Kidney (tissue), 14 donors: ENCODE results near the gene NSRP1. TPM values are rescaled to one million over a fixed set of nuclear protein-coding genes. Genes with fewer than 3 reads are reported as not detected.

Experiments used
- DNase-seq, 5 donors: peaks; one replicate each; pipeline ENCODE4 v3.0.0-alpha.2; 2013 to 2020
- FAIRE-seq: peaks from 2 replicates; lab custom pipeline; 2012; peaks lifted over from hg19 to GRCh38; lab: Jason Lieb, UNC
- H3K27ac ChIP-seq, 2 donors: one replicate each; pipeline ENCODE4 v1.7.0; 2013; ENCODE audit warnings: low read depth in 2 of 2, low read length in 2 of 2, inconsistent platforms in 1 of 2
- H3K27me3 ChIP-seq: one replicate; pipeline ENCODE4 v1.7.1; 2013; ENCODE audit warnings: low read length, inconsistent platforms; ENCODE audit not compliant: control insufficient read depth, insufficient read depth
- H3K36me3 ChIP-seq, 3 donors: one replicate each; pipeline versions ENCODE4 v1.7.0 to v1.7.1; 2013; ENCODE audit warnings: low read length in 3 of 3, control low read depth in 1 of 3, inconsistent platforms in 1 of 3; ENCODE audit not compliant: insufficient read depth in 3 of 3, control insufficient read depth in 2 of 3
- H3K4me1 ChIP-seq, 3 donors: one replicate each; pipeline versions ENCODE4 v1.7.0 to v1.7.1; 2013; ENCODE audit warnings: low read length in 3 of 3, inconsistent platforms in 1 of 3, low read depth in 1 of 3; ENCODE audit not compliant: control insufficient read depth in 2 of 3, insufficient read depth in 2 of 3
- H3K4me3 ChIP-seq, 3 donors: one replicate each; pipeline versions ENCODE4 v1.7.0 to v1.8.1; 2013; ENCODE audit warnings: low read length in 3 of 3, control low read depth in 1 of 3, inconsistent platforms in 1 of 3
- H3K9ac ChIP-seq, 3 donors: one replicate each; pipeline versions ENCODE4 v1.7.0 to v1.7.1; 2013; ENCODE audit warnings: low read length in 3 of 3, control low read depth in 1 of 3, inconsistent platforms in 1 of 3
- H3K9me3 ChIP-seq, 3 donors: one replicate each; pipeline versions ENCODE4 v1.7.0 to v1.7.1; 2013; ENCODE audit warnings: low read length in 3 of 3, control low read depth in 1 of 3, inconsistent platforms in 1 of 3; ENCODE audit not compliant: control insufficient read depth in 2 of 3, insufficient read depth in 1 of 3
- CTCF ChIP-seq: IDR thresholded peaks from 3 replicates; pipeline ENCODE4 v1.5.1; 2012; ENCODE audit warnings: mild to moderate bottlenecking, moderate library complexity, borderline replicate concordance; ENCODE audit not compliant: insufficient read depth; ENCODE audit errors: extremely low read depth
- intact Hi-C: fragments of 100-400 bp; cut with DNase I; formaldehyde crosslinking; loops from one replicate; pipeline ENCODE4 v1.11.1; 2022
- microRNA-seq: library from miRNA; unstranded; fragments of <30 nt; microRNA quantifications from one replicate; pipeline ENCODE4 v1.2.0, GENCODE V29; 2020
- polyA plus RNA-seq: library from polyadenylated mRNA; stranded (reverse); fragments of 350-450 nt; fragmentation: Illumina TruSeq; extraction: RNeasy Lipid Tissue Mini Kit (QIAGEN cat#74804); gene quantifications from one replicate; pipeline ENCODE4 v1.2.3, GENCODE V29; 2014; ENCODE audit warnings: low read depth, low replicate concordance; ENCODE audit not compliant: insufficient read depth
- total RNA-seq: library from RNA; stranded (reverse); fragmentation: NEBNext Ultra II Directional; extraction: Animal tissue kit (Norgen Biotek cat#: 25700); gene quantifications from one replicate; pipeline ENCODE4 v1.2.1, GENCODE V29; 2021
- donor health status: control.
- donor health status: control.
- donor health status: control.
- donor health status: control.
- donor health status: control.
- donor health status: DM: yes; HTN: yes; CAD: no.
- donor health status: Normal renal cell carcinoma (clear cell type).

NSRP1 gene
- total and polyA plus RNA-seq, 2 donors from 2014 or later = 17.2 to 40.2 TPM

DNA sequence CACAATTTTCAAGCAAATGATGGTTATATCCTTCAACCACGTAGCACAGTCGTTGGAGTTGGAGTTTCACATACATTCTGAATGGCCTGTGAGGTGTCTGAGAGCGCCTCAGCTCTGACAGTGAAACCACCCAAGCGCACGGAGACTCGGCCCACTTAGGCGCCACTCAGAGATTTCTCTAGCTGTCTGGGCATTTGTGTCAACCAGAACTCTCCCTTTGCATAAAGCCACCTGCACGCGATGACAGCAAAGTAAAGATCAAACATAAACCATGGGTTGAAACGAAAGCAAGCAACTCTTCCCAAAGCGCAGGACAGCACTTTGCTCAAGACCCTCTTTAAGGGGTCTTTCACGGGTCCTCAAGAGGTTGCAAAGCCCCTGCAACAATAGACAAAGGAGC, 118.3 kb downstream of the NSRP1 start:
- Histone ChIP-seq H3K9me3 (no peaks in the 10 kb centered on the region), H3K27ac (no peak overlapping the region), H3K36me3 (no peaks in the 10 kb centered on the region), H3K27me3 (peaks cover 6% of the 10 kb centered on the region), H3K4me1 (peaks cover 0 to 6% (median 0%) of the 10 kb centered on the region in 3 donors), H3K9ac (no peak overlapping the region), H3K4me3 (peak overlapping the region in 1 of 3 donors; percentile 62)
- intact Hi-C loops = no loop called here
- DNase-seq = peak in 3 of 5 donors; percentile 21 to 62 (median 58)
- no peak for FAIRE-seq
- no peak for TF ChIP-seq CTCF

- H3K36me3 ChIP-seq = no peaks in the 10 kb centered on the region
- TF ChIP-seq CTCF = no peak
- H3K4me3 ChIP-seq = peak within 1 kb of the TSS; percentile 14 to 62 (median 40)
- H3K27ac ChIP-seq = no peak within 1 kb of the TSS
- intact Hi-C loops = no loop called here
- peak in 4 of 5 donors; percentile 34 to 54 (median 52) for DNase-seq
- no peaks in the 10 kb centered on the region for H3K9me3 ChIP-seq
- peaks cover 0 to 6% (median 0%) of the 10 kb centered on the region in 3 donors for H3K4me1 ChIP-seq
- FAIRE-seq = no peak
- H3K9ac ChIP-seq = peak within 1 kb of the TSS in 1 of 3 donors; percentile 40
- peaks cover 6% of the 10 kb centered on the region for H3K27me3 ChIP-seq
Observed at GRCh38 chr17:30235386-30236296, 119.0 kb downstream of the NSRP1 start, which contains the start of gene SLC6A4. SLC6A4 (minus strand) TSS chr17:30235697; CDS start chr17:30221958, 13,739 bp downstream.

Small RNAs within 50 kb of the gene (microRNA-seq; reads per million reads assigned to microRNA genes)
- gene MIR423 = not detected

Other genes starting within 250 kb of the NSRP1 start
- gene SSH2, start 186.6 kb upstream of the NSRP1 start, total RNA-seq = 62.5 TPM
- 19.7 TPM for gene SSH2, start 186.6 kb upstream of the NSRP1 start, polyA plus RNA-seq
- 1.4 TPM for gene EFCAB5, start 175.2 kb upstream of the NSRP1 start, total RNA-seq
- not detected for gene EFCAB5, start 175.2 kb upstream of the NSRP1 start, polyA plus RNA-seq
- gene SLC6A4, start 118.9 kb downstream of the NSRP1 start, total RNA-seq = 0.94 TPM
- 1.1 TPM for gene SLC6A4, start 118.9 kb downstream of the NSRP1 start, polyA plus RNA-seq
- gene BLMH, start 175.1 kb downstream of the NSRP1 start, total RNA-seq = 32.5 TPM
- gene BLMH, start 175.1 kb downstream of the NSRP1 start, polyA plus RNA-seq = 30.5 TPM
- gene TMIGD1, start 217.2 kb downstream of the NSRP1 start, total RNA-seq = not detected
- 0.90 TPM for gene TMIGD1, start 217.2 kb downstream of the NSRP1 start, polyA plus RNA-seq